Liver (tissue), 3 donors: ENCODE measurements around the gene MICAL3.

ENCODE experiments used
- ATF3 ChIP-seq: IDR thresholded peaks from 2 replicates; pipeline ENCODE4 v1.6.1; 2016; ENCODE audit warnings: antibody characterized with exemption
- CTCF ChIP-seq: fragments of 150-350 bp; IDR thresholded peaks from 2 replicates; pipeline ENCODE4 v1.5.1; 2017; ENCODE audit warnings: improper control_type of control experiment, low read depth, low read length; ENCODE audit not compliant: missing input control
- GABPA ChIP-seq, 2 donors: IDR thresholded peaks in 1 of 2; conservative IDR thresholded peaks in 1 of 2; 2 replicates each; pipeline ENCODE4 v1.6.1; 2016; ENCODE audit warnings: antibody characterized with exemption in 2 of 2, mild to moderate bottlenecking in 1 of 2, moderate library complexity in 1 of 2
- JUND ChIP-seq, 2 donors: IDR thresholded peaks; 2 replicates each; pipeline ENCODE4 v1.6.1; 2016; ENCODE audit warnings: antibody characterized with exemption in 2 of 2
- MAX ChIP-seq: IDR thresholded peaks from 2 replicates; pipeline ENCODE4 v1.6.1; 2016; ENCODE audit warnings: antibody characterized with exemption
- RAD21 ChIP-seq, 2 donors: IDR thresholded peaks; 2 replicates each; pipeline ENCODE4 v1.6.1; 2016; ENCODE audit warnings: antibody characterized with exemption in 2 of 2, mild to moderate bottlenecking in 2 of 2
- SP1 ChIP-seq: IDR thresholded peaks from 2 replicates; pipeline ENCODE4 v1.6.1; 2018; ENCODE audit warnings: antibody characterized with exemption, mild to moderate bottlenecking
- TAF1 ChIP-seq: conservative IDR thresholded peaks from 2 replicates; pipeline ENCODE4 v1.6.1; 2016; ENCODE audit warnings: antibody characterized with exemption, mild to moderate bottlenecking
- YY1 ChIP-seq: IDR thresholded peaks from 2 replicates; pipeline ENCODE4 v1.6.1; 2016; ENCODE audit warnings: antibody characterized with exemption, mild to moderate bottlenecking
- TF ChIP-seq, protein P1 (sequence below): IDR thresholded peaks from 2 replicates; pipeline ENCODE4 v1.6.1; 2016; ENCODE audit warnings: antibody characterized with exemption, mild to moderate bottlenecking
- TF ChIP-seq, protein P2 (sequence below): IDR thresholded peaks from 2 replicates; pipeline ENCODE4 v1.6.1; 2016; ENCODE audit warnings: antibody characterized with exemption
- donor health status: healthy.
- donor health status: healthy.

DNA sequence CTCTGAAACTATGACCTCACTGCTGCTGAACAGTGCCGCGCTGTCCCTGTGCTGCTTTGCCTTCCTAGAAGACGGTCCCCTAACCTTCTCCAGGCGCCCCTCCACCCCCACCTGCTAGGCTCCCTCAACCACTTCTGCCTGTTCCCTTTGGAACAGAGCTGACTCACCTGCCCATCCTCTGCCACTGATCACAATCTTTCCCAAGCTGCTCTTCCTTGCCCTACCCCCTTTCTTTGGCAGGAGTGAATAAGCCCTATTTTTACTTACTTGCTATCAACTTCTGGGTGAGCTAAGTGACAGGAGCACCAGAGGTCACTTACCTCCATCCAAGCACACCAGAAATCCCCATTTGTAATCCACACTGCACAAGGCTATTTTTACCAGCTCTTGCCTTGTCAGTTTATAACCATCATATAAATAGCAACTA, 134.1 kb downstream of the MICAL3 start:
- no peak for TF ChIP-seq JUND (IDR thresholded peaks at IDR 0.05)
- no peak for TF ChIP-seq CTCF
- TF ChIP-seq GABPA (IDR thresholded peaks at IDR 0.05 in 1 of 2, conservative IDR thresholded peaks at IDR 0.05 in 1 of 2): no peak
- TF ChIP-seq, protein P1, sequence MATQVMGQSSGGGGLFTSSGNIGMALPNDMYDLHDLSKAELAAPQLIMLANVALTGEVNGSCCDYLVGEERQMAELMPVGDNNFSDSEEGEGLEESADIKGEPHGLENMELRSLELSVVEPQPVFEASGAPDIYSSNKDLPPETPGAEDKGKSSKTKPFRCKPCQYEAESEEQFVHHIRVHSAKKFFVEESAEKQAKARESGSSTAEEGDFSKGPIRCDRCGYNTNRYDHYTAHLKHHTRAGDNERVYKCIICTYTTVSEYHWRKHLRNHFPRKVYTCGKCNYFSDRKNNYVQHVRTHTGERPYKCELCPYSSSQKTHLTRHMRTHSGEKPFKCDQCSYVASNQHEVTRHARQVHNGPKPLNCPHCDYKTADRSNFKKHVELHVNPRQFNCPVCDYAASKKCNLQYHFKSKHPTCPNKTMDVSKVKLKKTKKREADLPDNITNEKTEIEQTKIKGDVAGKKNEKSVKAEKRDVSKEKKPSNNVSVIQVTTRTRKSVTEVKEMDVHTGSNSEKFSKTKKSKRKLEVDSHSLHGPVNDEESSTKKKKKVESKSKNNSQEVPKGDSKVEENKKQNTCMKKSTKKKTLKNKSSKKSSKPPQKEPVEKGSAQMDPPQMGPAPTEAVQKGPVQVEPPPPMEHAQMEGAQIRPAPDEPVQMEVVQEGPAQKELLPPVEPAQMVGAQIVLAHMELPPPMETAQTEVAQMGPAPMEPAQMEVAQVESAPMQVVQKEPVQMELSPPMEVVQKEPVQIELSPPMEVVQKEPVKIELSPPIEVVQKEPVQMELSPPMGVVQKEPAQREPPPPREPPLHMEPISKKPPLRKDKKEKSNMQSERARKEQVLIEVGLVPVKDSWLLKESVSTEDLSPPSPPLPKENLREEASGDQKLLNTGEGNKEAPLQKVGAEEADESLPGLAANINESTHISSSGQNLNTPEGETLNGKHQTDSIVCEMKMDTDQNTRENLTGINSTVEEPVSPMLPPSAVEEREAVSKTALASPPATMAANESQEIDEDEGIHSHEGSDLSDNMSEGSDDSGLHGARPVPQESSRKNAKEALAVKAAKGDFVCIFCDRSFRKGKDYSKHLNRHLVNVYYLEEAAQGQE: no peak
- TF ChIP-seq SP1: no peak
- no peak for TF ChIP-seq TAF1
- no peak for TF ChIP-seq RAD21 (IDR thresholded peaks at IDR 0.05)
- no peak for TF ChIP-seq MAX
- TF ChIP-seq YY1: no peak
- no peak for TF ChIP-seq ATF3
- TF ChIP-seq, protein P2, sequence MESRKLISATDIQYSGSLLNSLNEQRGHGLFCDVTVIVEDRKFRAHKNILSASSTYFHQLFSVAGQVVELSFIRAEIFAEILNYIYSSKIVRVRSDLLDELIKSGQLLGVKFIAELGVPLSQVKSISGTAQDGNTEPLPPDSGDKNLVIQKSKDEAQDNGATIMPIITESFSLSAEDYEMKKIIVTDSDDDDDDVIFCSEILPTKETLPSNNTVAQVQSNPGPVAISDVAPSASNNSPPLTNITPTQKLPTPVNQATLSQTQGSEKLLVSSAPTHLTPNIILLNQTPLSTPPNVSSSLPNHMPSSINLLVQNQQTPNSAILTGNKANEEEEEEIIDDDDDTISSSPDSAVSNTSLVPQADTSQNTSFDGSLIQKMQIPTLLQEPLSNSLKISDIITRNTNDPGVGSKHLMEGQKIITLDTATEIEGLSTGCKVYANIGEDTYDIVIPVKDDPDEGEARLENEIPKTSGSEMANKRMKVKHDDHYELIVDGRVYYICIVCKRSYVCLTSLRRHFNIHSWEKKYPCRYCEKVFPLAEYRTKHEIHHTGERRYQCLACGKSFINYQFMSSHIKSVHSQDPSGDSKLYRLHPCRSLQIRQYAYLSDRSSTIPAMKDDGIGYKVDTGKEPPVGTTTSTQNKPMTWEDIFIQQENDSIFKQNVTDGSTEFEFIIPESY: no peak
